Body of pancreas (tissue), 4 donors: ENCODE data around the gene TNFRSF17. TPM values are rescaled to one million over a fixed set of nuclear protein-coding genes. Genes with fewer than 3 reads are reported as not detected.

Experiments used
- ATAC-seq: fragments of 150-250 bp; one replicate; pipeline ENCODE4 v1.9.1; 2016
- DNase-seq, 4 donors: peaks; one replicate each; pipeline ENCODE4 v3.0.0-alpha.2; 2019
- H3K27ac ChIP-seq, 4 donors: fragments of 200-600 bp; sonication (generic); 1 replicate in 3 of 4; 2 replicates in 1 of 4; pipeline versions ENCODE4 v1.5.1 to v1.6.1; 2016 to 2019; ENCODE audit warnings: mild to moderate bottlenecking in 1 of 4, mixed read lengths in 1 of 4, moderate library complexity in 1 of 4
- H3K27me3 ChIP-seq, 2 donors: fragments of 200-600 bp; sonication (generic); one replicate each; pipeline ENCODE4 v1.6.0; 2016; ENCODE audit warnings: mild to moderate bottlenecking in 1 of 2
- H3K36me3 ChIP-seq, 2 donors: fragments of 200-600 bp; sonication (generic); replicated peaks in 1 of 2; 2 replicates each; pipeline ENCODE4 v1.5.1; 2016; ENCODE audit warnings: low read depth in 2 of 2; ENCODE audit not compliant: insufficient read depth in 1 of 2
- H3K4me1 ChIP-seq: fragments of 200-600 bp; sonication (generic); one replicate; pipeline ENCODE4 v1.6.0; 2016
- H3K4me3 ChIP-seq, 2 donors: fragments of 200-600 bp; sonication (generic); 1 replicate in 1 of 2; 2 replicates in 1 of 2; pipeline ENCODE4 v1.5.1; 2016 to 2019
- H3K9me3 ChIP-seq, 3 donors: fragments of 200-600 bp; sonication (generic); 1 replicate in 2 of 3; 2 replicates in 1 of 3; pipeline ENCODE4 v1.5.1; 2016
- POLR2A ChIP-seq, 3 donors: fragments of 450-650 bp; IDR thresholded peaks; one replicate each; pipeline ENCODE4 v1.6.1; 2016; ENCODE audit warnings: antibody characterized with exemption in 3 of 3, mild to moderate bottlenecking in 2 of 3
- WGBS, 2 donors: methylation state at CpG; one replicate each; pipeline ENCODE4 v1.1.5; 2017; 5-methylcytosine and 5-hydroxymethylcytosine counted together
- intact Hi-C: fragments of 100-400 bp; cut with DNase I; formaldehyde crosslinking; loops from one replicate; pipeline ENCODE4 v1.15.1; 2023
- total RNA-seq, 2 donors: library from RNA; depleted of rRNA; stranded (reverse); fragments of >200 nt; gene quantifications; one replicate each; pipeline ENCODE4 v1.1.0, GENCODE V29; 2016
- TF ChIP-seq, protein P1 (sequence below), 7 experiments: fragments of 450-650 bp in 4 of 7; fragments of 200-600 bp in 3 of 7; sonication (generic) in 3 of 7; IDR thresholded peaks; one replicate each; pipeline ENCODE4 v1.5.1; 2016 to 2019; ENCODE audit warnings: antibody characterized with exemption in 7 of 7

The TNFRSF17 gene
- total RNA-seq, 2 donors from 2014 or later = not detected

DNA sequence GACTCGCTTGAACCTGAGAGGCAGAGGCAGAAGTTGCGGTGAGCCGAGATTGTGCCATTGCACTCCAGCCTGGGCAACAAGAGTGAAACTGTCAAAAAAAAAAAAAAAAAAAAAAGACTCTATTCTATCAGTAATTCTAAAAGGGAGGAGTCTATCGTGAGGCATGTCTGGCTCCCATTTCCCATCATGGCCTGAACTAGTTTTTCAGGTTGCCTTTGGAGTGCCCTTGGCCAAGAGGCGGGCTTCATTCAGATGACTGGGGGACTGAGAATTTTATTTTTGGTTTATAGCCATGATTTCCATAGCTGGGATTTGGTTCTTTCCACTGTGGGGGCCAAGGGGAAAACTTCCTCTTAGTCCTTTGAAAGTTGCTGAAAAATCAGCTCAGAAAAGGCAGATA is 8.1 kb downstream of the TNFRSF17 start:
- H3K27ac ChIP-seq = no peak overlapping the region
- DNase-seq (no peak), ATAC-seq (no peak)
- 74% methylated on average over 5 of the region's 5 CpGs for WGBS, 2 donors
- TF ChIP-seq, protein P1, sequence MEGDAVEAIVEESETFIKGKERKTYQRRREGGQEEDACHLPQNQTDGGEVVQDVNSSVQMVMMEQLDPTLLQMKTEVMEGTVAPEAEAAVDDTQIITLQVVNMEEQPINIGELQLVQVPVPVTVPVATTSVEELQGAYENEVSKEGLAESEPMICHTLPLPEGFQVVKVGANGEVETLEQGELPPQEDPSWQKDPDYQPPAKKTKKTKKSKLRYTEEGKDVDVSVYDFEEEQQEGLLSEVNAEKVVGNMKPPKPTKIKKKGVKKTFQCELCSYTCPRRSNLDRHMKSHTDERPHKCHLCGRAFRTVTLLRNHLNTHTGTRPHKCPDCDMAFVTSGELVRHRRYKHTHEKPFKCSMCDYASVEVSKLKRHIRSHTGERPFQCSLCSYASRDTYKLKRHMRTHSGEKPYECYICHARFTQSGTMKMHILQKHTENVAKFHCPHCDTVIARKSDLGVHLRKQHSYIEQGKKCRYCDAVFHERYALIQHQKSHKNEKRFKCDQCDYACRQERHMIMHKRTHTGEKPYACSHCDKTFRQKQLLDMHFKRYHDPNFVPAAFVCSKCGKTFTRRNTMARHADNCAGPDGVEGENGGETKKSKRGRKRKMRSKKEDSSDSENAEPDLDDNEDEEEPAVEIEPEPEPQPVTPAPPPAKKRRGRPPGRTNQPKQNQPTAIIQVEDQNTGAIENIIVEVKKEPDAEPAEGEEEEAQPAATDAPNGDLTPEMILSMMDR (IDR thresholded peaks at IDR 0.05) = no peak
- TF ChIP-seq POLR2A (IDR thresholded peaks at IDR 0.05) = no peak
- no peak overlapping the region for H3K4me3 ChIP-seq
- H3K36me3 ChIP-seq = no peaks in the 10 kb centered on the region
- intact Hi-C loops = no loop called here
- H3K27me3 ChIP-seq = no peaks in the 10 kb centered on the region
- peaks cover 19% of the 10 kb centered on the region for H3K4me1 ChIP-seq
- H3K9me3 ChIP-seq = no peaks in the 10 kb centered on the region

DNA sequence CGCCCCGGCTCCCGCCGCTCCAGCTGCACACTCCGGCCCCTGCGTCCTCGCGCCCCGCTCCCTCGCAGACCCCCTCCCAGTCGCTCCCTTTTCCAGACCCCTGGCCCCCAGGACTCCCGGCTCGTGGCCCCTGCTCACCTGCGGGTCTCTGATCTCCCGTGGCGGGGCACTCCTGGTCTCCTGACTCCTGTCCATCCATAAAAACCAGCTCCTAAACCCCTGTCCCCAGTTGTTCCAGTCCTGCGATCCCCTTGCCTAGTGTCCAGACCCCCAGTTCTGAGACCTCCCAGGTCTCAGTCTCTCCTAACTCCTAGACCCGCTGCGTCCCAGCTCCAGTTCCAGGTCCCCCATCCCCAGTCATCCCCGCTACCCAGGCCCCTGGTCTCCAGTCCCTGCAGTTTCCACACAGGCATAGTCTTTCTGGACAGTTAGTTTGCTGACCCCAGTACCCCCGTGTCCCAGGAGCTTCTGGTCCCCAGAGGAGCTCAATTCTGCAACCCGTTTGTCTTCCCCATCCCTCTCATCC is 11.9 kb downstream of the TNFRSF17 start:
- TF ChIP-seq, protein P1 (IDR thresholded peaks at IDR 0.05) = no peak
- TF ChIP-seq POLR2A (IDR thresholded peaks at IDR 0.05) = no peak
- Histone ChIP-seq H3K4me1 (peaks cover 20% of the 10 kb centered on the region), H3K4me3 (peak overlapping the region; percentile 44 to 99), H3K9me3 (no peaks in the 10 kb centered on the region), H3K36me3 (no peaks in the 10 kb centered on the region), H3K27ac (peak overlapping the region in 3 of 4 donors; percentile 51 to 68 (median 60)), H3K27me3 (no peaks in the 10 kb centered on the region)
- WGBS, 2 donors = 0 to 1% methylated on average over 11 to 22 of the region's 22 CpGs
- DNase-seq = no peak
- no peak for ATAC-seq
- intact Hi-C loops = no loop called here

DNA sequence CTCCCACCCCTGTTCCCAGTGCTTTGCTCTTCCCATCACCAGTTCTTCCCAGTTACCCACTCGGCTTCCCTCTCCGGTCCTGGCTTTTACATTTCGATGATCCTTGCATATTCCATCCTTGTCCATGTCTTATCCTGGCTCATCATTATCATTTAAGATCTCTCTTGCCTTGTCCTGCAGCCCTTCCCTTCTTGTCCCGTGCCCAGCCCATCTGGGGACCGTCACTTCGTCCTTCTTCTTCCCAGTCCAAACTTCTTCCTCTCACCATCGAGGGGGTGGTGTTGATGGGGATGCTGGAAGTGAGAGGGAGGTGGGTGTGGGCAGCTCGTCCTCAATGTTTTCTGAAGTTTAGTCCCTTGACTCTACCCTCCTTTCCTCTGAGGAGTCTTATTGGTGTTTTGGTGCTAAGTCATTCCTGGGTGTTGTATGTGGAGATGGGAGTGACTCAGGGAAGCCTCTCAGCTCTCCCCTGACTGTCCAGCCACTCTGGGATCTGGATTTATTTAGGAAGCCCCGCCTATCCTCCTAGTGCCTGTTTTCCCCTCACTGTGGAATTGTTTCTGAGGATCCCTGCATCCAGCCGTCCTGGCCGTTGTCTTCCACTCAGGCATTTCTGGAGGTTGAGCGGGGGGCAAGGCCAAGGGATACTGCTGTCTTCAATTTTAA is 12.5 kb downstream of the TNFRSF17 start:
- peaks cover 20% of the 10 kb centered on the region for H3K4me1 ChIP-seq
- no peaks in the 10 kb centered on the region for H3K9me3 ChIP-seq
- no peaks in the 10 kb centered on the region for H3K36me3 ChIP-seq
- H3K27ac ChIP-seq = peak overlapping the region in 1 of 4 donors; percentile 51
- DNase-seq = no peak
- ATAC-seq = peak; percentile 23
- no peaks in the 10 kb centered on the region for H3K27me3 ChIP-seq
- TF ChIP-seq POLR2A (IDR thresholded peaks at IDR 0.05) = no peak
- TF ChIP-seq, protein P1 (IDR thresholded peaks at IDR 0.05) = no peak
- 29 to 34% methylated on average over 10 to 12 of the region's 12 CpGs for WGBS, 2 donors
- intact Hi-C loops = no loop called here
- H3K4me3 ChIP-seq = peak overlapping the region; percentile 44 to 99

DNA sequence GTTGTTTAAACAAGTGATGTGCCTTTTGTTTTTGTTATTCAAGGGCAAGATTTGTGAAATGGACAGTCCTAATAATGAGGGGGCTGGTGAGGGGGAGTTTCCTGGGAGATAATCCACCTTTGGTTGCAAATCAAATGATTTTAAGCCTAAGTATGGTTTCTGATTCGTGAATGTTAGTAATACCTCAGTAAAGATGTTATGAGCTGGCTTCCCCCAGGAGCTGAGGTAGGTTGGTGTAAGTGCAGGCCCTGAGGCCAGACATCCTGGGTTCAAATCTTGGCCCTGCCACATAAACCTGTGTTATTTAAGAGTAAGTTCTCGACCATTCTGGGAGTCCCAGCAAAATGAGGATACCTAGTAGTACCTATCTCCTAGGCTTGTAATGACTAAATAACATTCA is 13.1 kb downstream of the TNFRSF17 start:
- TF ChIP-seq POLR2A (IDR thresholded peaks at IDR 0.05) = no peak
- TF ChIP-seq, protein P1 (IDR thresholded peaks at IDR 0.05) = no peak
- Histone ChIP-seq H3K4me1 (peaks cover 20% of the 10 kb centered on the region), H3K27ac (no peak overlapping the region), H3K27me3 (no peaks in the 10 kb centered on the region), H3K4me3 (no peak overlapping the region), H3K36me3 (no peaks in the 10 kb centered on the region), H3K9me3 (no peaks in the 10 kb centered on the region)
- 78 to 95% methylated on average over 2 of the region's 2 CpGs for WGBS, 2 donors
- ATAC-seq (no peak), DNase-seq (no peak)
- intact Hi-C loops = no loop called here
